GM12878 (cell line): ENCODE measurements around the gene SETD1A. TPM values are rescaled to one million over a fixed set of nuclear protein-coding genes. Genes with fewer than 3 reads are reported as not detected.

Source experiments
- CBX5 ChIP-seq: sonication (generic); IDR thresholded peaks from 2 replicates; pipeline ENCODE4 v1.6.1; 2016; ENCODE audit warnings: low read depth, moderate library complexity, mild to moderate bottlenecking, inconsistent platforms
- CHD2 ChIP-seq: IDR thresholded peaks from 2 replicates; pipeline ENCODE4 v1.6.1; 2011; ENCODE audit warnings: low read depth, low read length, improper control_type of control experiment, borderline replicate concordance
- DPF2 ChIP-seq: fragments of 450-650 bp; IDR thresholded peaks from 2 replicates; pipeline ENCODE4 v1.6.1; 2017; ENCODE audit warnings: mild to moderate bottlenecking
- JUND ChIP-seq: IDR thresholded peaks from 2 replicates; pipeline ENCODE4 v1.6.1; 2012; ENCODE audit warnings: low read depth, mild to moderate bottlenecking, low read length, improper control_type of control experiment, moderate library complexity
- KLF5 ChIP-seq: fragments of 450-650 bp; IDR thresholded peaks from 2 replicates; pipeline ENCODE4 v1.6.1; 2014; ENCODE audit warnings: mild to moderate bottlenecking; ENCODE audit not compliant: partially characterized antibody
- SMAD5 ChIP-seq: IDR thresholded peaks from 2 replicates; pipeline ENCODE4 v1.6.1; 2016; ENCODE audit warnings: antibody characterized with exemption, low read depth
- ZZZ3 ChIP-seq: IDR thresholded peaks from 2 replicates; pipeline ENCODE4 v1.6.1; 2011; ENCODE audit warnings: low read depth; ENCODE audit not compliant: control insufficient read depth, insufficient read length
- polyA plus RNA-seq, 11 experiments: library from polyadenylated mRNA; depleted of rRNA in 4 of 11; unstranded in 6 of 11; stranded (reverse) in 5 of 11; fragments of >200 nt; fragmentation: Nextera tagmentation in 4 of 11; fragmentation: Illumina TruSeq in 1 of 11; extraction: Ambion mirVana in 4 of 11; extraction: Trizol in 1 of 11; gene quantifications; 1 replicate in 1 of 11; 2 replicates in 10 of 11; pipeline versions ENCODE4 v1.2.1 to v1.2.3, GENCODE V29; 2011 to 2016; ENCODE audit warnings: inconsistent platforms in 2 of 11, missing spikeins in 2 of 11, low read depth in 1 of 11
- total RNA-seq, 4 experiments: library from RNA; depleted of rRNA in 3 of 4; stranded (reverse); fragments of >200 nt in 3 of 4; fragmentation: Illumina TruSeq in 1 of 4; extraction: Trizol in 1 of 4; gene quantifications; 2 replicates each; pipeline versions ENCODE4 v1.2.1 to v1.2.3, GENCODE V29; 2013 to 2021
- TF ChIP-seq, protein P1 (sequence below): fragments of 450-650 bp; formaldehyde crosslinking; IDR thresholded peaks from 2 replicates; pipeline ENCODE4 v1.5.0; 2022; ENCODE audit warnings: mild to moderate bottlenecking, missing genetic modification characterization
- TF ChIP-seq, protein P2 (sequence below): fragments of 450-650 bp; IDR thresholded peaks from 2 replicates; pipeline ENCODE4 v1.6.1; 2018; ENCODE audit warnings: borderline replicate concordance, mild to moderate bottlenecking; ENCODE audit not compliant: partially characterized antibody
- TF ChIP-seq, protein P3 (sequence below): IDR thresholded peaks from 2 replicates; pipeline ENCODE4 v1.6.1; 2012; ENCODE audit warnings: low read depth, low read length, improper control_type of control experiment
- TF ChIP-seq, protein P4 (sequence below): fragments of 450-650 bp; IDR thresholded peaks from 2 replicates; pipeline ENCODE4 v1.6.1; 2018; ENCODE audit warnings: mild to moderate bottlenecking, low read depth, moderate library complexity; ENCODE audit not compliant: partially characterized antibody
- TF ChIP-seq, protein P5 (sequence below): IDR thresholded peaks from 2 replicates; pipeline ENCODE4 v1.6.1; 2012; ENCODE audit warnings: mild to moderate bottlenecking, low read depth, low read length
- TF ChIP-seq, protein P6 (sequence below): fragments of 450-650 bp; IDR thresholded peaks from 2 replicates; pipeline ENCODE4 v1.6.1; 2017; ENCODE audit warnings: mild to moderate bottlenecking, low read depth, inconsistent platforms; ENCODE audit not compliant: poor library complexity, severe bottlenecking

Gene SETD1A
- total and polyA plus RNA-seq, 10 of the 15 experiments (the other 5 are each of a cell fraction or from before 2014, with no cell fraction given) = 0.02 to 25.9 (median 4.9) TPM

DNA sequence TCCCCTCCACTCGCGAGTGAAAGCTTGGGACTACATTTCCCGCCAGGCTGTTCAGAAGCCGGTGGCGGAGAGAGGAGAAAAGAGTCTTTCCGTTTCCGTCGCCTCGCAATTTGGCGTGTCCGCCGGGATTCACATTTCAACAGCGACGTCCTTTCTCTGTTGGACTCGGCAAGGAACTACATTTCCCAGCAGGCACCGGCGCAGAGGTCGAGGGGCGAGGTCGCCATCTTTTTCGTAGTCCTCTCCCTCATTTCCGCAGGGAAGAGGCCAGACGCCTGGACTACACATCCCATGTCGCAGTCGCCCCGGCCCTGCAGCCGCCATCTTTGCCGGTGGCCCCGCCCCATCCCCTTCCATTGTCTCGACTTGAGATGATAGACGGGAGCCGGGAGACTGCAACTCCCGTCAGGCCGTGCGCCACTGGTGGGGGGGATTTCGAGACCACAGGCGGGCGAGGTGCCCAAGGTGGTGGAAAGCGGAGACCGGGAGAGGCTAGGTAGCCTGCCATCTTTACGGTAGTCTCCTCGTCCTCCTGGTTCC lies 35.1 kb upstream of the SETD1A start (continued):
- TF ChIP-seq, protein P1, sequence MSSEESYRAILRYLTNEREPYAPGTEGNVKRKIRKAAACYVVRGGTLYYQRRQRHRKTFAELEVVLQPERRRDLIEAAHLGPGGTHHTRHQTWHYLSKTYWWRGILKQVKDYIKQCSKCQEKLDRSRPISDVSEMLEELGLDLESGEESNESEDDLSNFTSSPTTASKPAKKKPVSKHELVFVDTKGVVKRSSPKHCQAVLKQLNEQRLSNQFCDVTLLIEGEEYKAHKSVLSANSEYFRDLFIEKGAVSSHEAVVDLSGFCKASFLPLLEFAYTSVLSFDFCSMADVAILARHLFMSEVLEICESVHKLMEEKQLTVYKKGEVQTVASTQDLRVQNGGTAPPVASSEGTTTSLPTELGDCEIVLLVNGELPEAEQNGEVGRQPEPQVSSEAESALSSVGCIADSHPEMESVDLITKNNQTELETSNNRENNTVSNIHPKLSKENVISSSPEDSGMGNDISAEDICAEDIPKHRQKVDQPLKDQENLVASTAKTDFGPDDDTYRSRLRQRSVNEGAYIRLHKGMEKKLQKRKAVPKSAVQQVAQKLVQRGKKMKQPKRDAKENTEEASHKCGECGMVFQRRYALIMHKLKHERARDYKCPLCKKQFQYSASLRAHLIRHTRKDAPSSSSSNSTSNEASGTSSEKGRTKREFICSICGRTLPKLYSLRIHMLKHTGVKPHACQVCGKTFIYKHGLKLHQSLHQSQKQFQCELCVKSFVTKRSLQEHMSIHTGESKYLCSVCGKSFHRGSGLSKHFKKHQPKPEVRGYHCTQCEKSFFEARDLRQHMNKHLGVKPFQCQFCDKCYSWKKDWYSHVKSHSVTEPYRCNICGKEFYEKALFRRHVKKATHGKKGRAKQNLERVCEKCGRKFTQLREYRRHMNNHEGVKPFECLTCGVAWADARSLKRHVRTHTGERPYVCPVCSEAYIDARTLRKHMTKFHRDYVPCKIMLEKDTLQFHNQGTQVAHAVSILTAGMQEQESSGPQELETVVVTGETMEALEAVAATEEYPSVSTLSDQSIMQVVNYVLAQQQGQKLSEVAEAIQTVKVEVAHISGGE (CRISPR knock-in tag) = no peak
- TF ChIP-seq, protein P2, sequence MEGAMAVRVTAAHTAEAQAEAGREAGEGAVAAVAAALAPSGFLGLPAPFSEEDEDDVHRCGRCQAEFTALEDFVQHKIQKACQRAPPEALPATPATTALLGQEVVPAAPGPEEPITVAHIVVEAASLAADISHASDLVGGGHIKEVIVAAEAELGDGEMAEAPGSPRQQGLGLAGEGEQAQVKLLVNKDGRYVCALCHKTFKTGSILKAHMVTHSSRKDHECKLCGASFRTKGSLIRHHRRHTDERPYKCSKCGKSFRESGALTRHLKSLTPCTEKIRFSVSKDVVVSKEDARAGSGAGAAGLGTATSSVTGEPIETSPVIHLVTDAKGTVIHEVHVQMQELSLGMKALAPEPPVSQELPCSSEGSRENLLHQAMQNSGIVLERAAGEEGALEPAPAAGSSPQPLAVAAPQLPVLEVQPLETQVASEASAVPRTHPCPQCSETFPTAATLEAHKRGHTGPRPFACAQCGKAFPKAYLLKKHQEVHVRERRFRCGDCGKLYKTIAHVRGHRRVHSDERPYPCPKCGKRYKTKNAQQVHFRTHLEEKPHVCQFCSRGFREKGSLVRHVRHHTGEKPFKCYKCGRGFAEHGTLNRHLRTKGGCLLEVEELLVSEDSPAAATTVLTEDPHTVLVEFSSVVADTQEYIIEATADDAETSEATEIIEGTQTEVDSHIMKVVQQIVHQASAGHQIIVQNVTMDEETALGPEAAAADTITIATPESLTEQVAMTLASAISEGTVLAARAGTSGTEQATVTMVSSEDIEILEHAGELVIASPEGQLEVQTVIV = peak; percentile 47
- TF ChIP-seq ZZZ3 (no peak), DPF2 (peak; percentile 71), SMAD5 (peak; percentile 39; the same call in 1 of the 2 replicates), KLF5 (no peak), JUND (no peak), CBX5 (no peak), CHD2 (peak; percentile 96)
- TF ChIP-seq, protein P3, sequence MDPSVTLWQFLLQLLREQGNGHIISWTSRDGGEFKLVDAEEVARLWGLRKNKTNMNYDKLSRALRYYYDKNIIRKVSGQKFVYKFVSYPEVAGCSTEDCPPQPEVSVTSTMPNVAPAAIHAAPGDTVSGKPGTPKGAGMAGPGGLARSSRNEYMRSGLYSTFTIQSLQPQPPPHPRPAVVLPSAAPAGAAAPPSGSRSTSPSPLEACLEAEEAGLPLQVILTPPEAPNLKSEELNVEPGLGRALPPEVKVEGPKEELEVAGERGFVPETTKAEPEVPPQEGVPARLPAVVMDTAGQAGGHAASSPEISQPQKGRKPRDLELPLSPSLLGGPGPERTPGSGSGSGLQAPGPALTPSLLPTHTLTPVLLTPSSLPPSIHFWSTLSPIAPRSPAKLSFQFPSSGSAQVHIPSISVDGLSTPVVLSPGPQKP = peak; percentile 90
- TF ChIP-seq, protein P4, sequence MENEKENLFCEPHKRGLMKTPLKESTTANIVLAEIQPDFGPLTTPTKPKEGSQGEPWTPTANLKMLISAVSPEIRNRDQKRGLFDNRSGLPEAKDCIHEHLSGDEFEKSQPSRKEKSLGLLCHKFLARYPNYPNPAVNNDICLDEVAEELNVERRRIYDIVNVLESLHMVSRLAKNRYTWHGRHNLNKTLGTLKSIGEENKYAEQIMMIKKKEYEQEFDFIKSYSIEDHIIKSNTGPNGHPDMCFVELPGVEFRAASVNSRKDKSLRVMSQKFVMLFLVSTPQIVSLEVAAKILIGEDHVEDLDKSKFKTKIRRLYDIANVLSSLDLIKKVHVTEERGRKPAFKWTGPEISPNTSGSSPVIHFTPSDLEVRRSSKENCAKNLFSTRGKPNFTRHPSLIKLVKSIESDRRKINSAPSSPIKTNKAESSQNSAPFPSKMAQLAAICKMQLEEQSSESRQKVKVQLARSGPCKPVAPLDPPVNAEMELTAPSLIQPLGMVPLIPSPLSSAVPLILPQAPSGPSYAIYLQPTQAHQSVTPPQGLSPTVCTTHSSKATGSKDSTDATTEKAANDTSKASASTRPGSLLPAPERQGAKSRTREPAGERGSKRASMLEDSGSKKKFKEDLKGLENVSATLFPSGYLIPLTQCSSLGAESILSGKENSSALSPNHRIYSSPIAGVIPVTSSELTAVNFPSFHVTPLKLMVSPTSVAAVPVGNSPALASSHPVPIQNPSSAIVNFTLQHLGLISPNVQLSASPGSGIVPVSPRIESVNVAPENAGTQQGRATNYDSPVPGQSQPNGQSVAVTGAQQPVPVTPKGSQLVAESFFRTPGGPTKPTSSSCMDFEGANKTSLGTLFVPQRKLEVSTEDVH = peak; percentile 88
- TF ChIP-seq, protein P5, sequence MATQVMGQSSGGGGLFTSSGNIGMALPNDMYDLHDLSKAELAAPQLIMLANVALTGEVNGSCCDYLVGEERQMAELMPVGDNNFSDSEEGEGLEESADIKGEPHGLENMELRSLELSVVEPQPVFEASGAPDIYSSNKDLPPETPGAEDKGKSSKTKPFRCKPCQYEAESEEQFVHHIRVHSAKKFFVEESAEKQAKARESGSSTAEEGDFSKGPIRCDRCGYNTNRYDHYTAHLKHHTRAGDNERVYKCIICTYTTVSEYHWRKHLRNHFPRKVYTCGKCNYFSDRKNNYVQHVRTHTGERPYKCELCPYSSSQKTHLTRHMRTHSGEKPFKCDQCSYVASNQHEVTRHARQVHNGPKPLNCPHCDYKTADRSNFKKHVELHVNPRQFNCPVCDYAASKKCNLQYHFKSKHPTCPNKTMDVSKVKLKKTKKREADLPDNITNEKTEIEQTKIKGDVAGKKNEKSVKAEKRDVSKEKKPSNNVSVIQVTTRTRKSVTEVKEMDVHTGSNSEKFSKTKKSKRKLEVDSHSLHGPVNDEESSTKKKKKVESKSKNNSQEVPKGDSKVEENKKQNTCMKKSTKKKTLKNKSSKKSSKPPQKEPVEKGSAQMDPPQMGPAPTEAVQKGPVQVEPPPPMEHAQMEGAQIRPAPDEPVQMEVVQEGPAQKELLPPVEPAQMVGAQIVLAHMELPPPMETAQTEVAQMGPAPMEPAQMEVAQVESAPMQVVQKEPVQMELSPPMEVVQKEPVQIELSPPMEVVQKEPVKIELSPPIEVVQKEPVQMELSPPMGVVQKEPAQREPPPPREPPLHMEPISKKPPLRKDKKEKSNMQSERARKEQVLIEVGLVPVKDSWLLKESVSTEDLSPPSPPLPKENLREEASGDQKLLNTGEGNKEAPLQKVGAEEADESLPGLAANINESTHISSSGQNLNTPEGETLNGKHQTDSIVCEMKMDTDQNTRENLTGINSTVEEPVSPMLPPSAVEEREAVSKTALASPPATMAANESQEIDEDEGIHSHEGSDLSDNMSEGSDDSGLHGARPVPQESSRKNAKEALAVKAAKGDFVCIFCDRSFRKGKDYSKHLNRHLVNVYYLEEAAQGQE = no peak
- TF ChIP-seq, protein P6, sequence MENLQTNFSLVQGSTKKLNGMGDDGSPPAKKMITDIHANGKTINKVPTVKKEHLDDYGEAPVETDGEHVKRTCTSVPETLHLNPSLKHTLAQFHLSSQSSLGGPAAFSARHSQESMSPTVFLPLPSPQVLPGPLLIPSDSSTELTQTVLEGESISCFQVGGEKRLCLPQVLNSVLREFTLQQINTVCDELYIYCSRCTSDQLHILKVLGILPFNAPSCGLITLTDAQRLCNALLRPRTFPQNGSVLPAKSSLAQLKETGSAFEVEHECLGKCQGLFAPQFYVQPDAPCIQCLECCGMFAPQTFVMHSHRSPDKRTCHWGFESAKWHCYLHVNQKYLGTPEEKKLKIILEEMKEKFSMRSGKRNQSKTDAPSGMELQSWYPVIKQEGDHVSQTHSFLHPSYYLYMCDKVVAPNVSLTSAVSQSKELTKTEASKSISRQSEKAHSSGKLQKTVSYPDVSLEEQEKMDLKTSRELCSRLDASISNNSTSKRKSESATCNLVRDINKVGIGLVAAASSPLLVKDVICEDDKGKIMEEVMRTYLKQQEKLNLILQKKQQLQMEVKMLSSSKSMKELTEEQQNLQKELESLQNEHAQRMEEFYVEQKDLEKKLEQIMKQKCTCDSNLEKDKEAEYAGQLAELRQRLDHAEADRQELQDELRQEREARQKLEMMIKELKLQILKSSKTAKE = no peak
